Lung (tissue), 12 donors: ENCODE measurements around the gene PTPRT. TPM values are rescaled to one million over a fixed set of nuclear protein-coding genes. Genes with fewer than 3 reads are reported as not detected.

ENCODE experiments used
- ATAC-seq: fragments of 200-7000 bp; cut with Tn5 transposase; one replicate; pipeline ENCODE4 v1.9.1; 2020; ENCODE audit warnings: moderate number of reproducible peaks; ENCODE audit not compliant: insufficient read depth, low FRiP score
- DNase-seq, 3 donors: peaks; one replicate each; pipeline ENCODE4 v3.0.0-alpha.2; 2013 to 2017
- H3K27ac ChIP-seq, 2 donors: one replicate each; pipeline ENCODE4 v1.5.1; 2013; ENCODE audit warnings: mild to moderate bottlenecking in 2 of 2, moderate library complexity in 2 of 2, control low read depth in 1 of 2, inconsistent platforms in 1 of 2, low read depth in 1 of 2, low read length in 1 of 2
- H3K27me3 ChIP-seq, 3 donors: one replicate each; pipeline ENCODE4 v1.5.1; 2013; ENCODE audit warnings: low read length in 2 of 3; ENCODE audit not compliant: control insufficient read depth in 3 of 3, insufficient read depth in 3 of 3
- H3K36me3 ChIP-seq, 4 donors: one replicate each; pipeline ENCODE4 v1.5.1; 2013; ENCODE audit warnings: low read length in 4 of 4, mild to moderate bottlenecking in 1 of 4, moderate library complexity in 1 of 4; ENCODE audit not compliant: control insufficient read depth in 4 of 4, insufficient read depth in 4 of 4
- H3K4me1 ChIP-seq, 5 donors: one replicate each; pipeline ENCODE4 v1.5.1; 2013; ENCODE audit warnings: low read length in 5 of 5, mild to moderate bottlenecking in 2 of 5, moderate library complexity in 1 of 5; ENCODE audit not compliant: control insufficient read depth in 5 of 5, insufficient read depth in 5 of 5
- H3K4me3 ChIP-seq: one replicate; pipeline ENCODE4 v1.5.1; 2013; ENCODE audit warnings: mild to moderate bottlenecking, control low read depth, moderate library complexity
- H3K9ac ChIP-seq, 2 donors: one replicate each; pipeline ENCODE4 v1.5.1; 2013; ENCODE audit warnings: low read length in 2 of 2, control low read depth in 1 of 2; ENCODE audit not compliant: insufficient read depth in 1 of 2
- H3K9me3 ChIP-seq, 4 donors: one replicate each; pipeline ENCODE4 v1.5.1; 2013; ENCODE audit warnings: low read length in 3 of 4, mild to moderate bottlenecking in 1 of 4, moderate library complexity in 1 of 4; ENCODE audit not compliant: control insufficient read depth in 4 of 4, insufficient read depth in 3 of 4
- WGBS, 2 donors: extraction: QIAGEN DNeasy Blood & Tissue Kit; methylation state at CpG; one replicate each; pipeline ENCODE4 v1.1.7; 2013; 5-methylcytosine and 5-hydroxymethylcytosine counted together
- polyA plus RNA-seq, 2 donors: library from polyadenylated mRNA; stranded (reverse); fragments of 200-250 nt; gene quantifications; one replicate each; pipeline ENCODE4 v1.2.1, GENCODE V29; 2013
- total RNA-seq, 2 donors: library from RNA; depleted of rRNA in 1 of 2; stranded (reverse); fragments of >200 nt in 1 of 2; gene quantifications; one replicate each; pipeline ENCODE4 v1.2.1, GENCODE V29; 2014 to 2021
- TF ChIP-seq, protein P1 (sequence below): IDR thresholded peaks from 2 replicates; pipeline ENCODE4 v1.5.1; 2012; ENCODE audit warnings: mild to moderate bottlenecking; ENCODE audit errors: control extremely low read depth, extremely low read depth
- donor health status: control.
- donor health status: control.
- donor health status: Bipolar disorder and iron deficiency.
- donor health status: healthy.
- donor health status: DM: yes; HTN: yes; CAD: no.

The PTPRT gene
- total and polyA plus RNA-seq, 4 donors, result 0.37 to 13.8 (median 6.1) TPM

- no peak overlapping the region for H3K4me3 ChIP-seq
- H3K9ac ChIP-seq, result no peak overlapping the region
- WGBS, 2 donors, result 74 to 91% methylated on average over 3 of the region's 3 CpGs
- H3K9me3 ChIP-seq, result peaks cover 0 to 5% (median 0%) of the 10 kb centered on the region in 4 donors
- H3K27me3 ChIP-seq, result peaks cover 0 to 6% (median 4%) of the 10 kb centered on the region in 3 donors
- no peak for DNase-seq
- no peaks in the 10 kb centered on the region for H3K36me3 ChIP-seq
- TF ChIP-seq, protein P1, sequence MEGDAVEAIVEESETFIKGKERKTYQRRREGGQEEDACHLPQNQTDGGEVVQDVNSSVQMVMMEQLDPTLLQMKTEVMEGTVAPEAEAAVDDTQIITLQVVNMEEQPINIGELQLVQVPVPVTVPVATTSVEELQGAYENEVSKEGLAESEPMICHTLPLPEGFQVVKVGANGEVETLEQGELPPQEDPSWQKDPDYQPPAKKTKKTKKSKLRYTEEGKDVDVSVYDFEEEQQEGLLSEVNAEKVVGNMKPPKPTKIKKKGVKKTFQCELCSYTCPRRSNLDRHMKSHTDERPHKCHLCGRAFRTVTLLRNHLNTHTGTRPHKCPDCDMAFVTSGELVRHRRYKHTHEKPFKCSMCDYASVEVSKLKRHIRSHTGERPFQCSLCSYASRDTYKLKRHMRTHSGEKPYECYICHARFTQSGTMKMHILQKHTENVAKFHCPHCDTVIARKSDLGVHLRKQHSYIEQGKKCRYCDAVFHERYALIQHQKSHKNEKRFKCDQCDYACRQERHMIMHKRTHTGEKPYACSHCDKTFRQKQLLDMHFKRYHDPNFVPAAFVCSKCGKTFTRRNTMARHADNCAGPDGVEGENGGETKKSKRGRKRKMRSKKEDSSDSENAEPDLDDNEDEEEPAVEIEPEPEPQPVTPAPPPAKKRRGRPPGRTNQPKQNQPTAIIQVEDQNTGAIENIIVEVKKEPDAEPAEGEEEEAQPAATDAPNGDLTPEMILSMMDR, result no peak
- no peaks in the 10 kb centered on the region for H3K4me1 ChIP-seq
- ATAC-seq, result no peak
- H3K27ac ChIP-seq, result no peak overlapping the region
Measured at GRCh38 chr20:42313704-42314103, 876.0 kb downstream of the PTPRT start.

GRCh38 chr20:42309050-42309449 lies 880.7 kb downstream of the PTPRT start:
- H3K27me3 ChIP-seq, result peaks cover 0 to 4% (median 0%) of the 10 kb centered on the region in 3 donors
- H3K9me3 ChIP-seq, result no peaks in the 10 kb centered on the region
- ATAC-seq, result no peak
- no peaks in the 10 kb centered on the region for H3K36me3 ChIP-seq
- H3K9ac ChIP-seq, result no peak overlapping the region
- TF ChIP-seq, protein P1, result no peak
- no peaks in the 10 kb centered on the region for H3K4me1 ChIP-seq
- H3K4me3 ChIP-seq, result no peak overlapping the region
- DNase-seq, result no peak
- WGBS, 2 donors, result 56 to 66% methylated on average over 4 of the region's 4 CpGs
- H3K27ac ChIP-seq, result no peak overlapping the region

GRCh38 chr20:42308171-42308570 lies 881.5 kb downstream of the PTPRT start:
- WGBS, 2 donors, result 83 to 86% methylated on average over 4 of the region's 4 CpGs
- H3K4me3 ChIP-seq, result no peak overlapping the region
- ATAC-seq, result no peak
- no peaks in the 10 kb centered on the region for H3K4me1 ChIP-seq
- no peaks in the 10 kb centered on the region for H3K36me3 ChIP-seq
- TF ChIP-seq, protein P1, result no peak
- no peak for DNase-seq
- H3K27ac ChIP-seq, result no peak overlapping the region
- H3K9ac ChIP-seq, result no peak overlapping the region
- H3K27me3 ChIP-seq, result peaks cover 0 to 4% (median 0%) of the 10 kb centered on the region in 3 donors
- no peaks in the 10 kb centered on the region for H3K9me3 ChIP-seq

GRCh38 chr20:42295592-42295991 lies 894.1 kb downstream of the PTPRT start:
- DNase-seq (no peak), ATAC-seq (no peak)
- TF ChIP-seq, protein P1, result no peak
- Histone ChIP-seq H3K9me3 (no peaks in the 10 kb centered on the region), H3K4me3 (no peak overlapping the region), H3K36me3 (no peaks in the 10 kb centered on the region), H3K27me3 (peaks cover 0 to 4% (median 0%) of the 10 kb centered on the region in 3 donors), H3K27ac (no peak overlapping the region), H3K9ac (no peak overlapping the region), H3K4me1 (no peaks in the 10 kb centered on the region)
- 85 to 86% methylated on average over 3 of the region's 3 CpGs for WGBS, 2 donors
